Measurements from ENCODE around the gene FAM107B. TPM values are rescaled to one million over a fixed set of nuclear protein-coding genes. Genes with fewer than 3 reads are reported as not detected.
A peak's percentile ranks its signal among the peaks of the same experiment; 100 is the strongest.

FAM107B gene
- total RNA-seq, 1 donor = 30.0 TPM

DNA sequence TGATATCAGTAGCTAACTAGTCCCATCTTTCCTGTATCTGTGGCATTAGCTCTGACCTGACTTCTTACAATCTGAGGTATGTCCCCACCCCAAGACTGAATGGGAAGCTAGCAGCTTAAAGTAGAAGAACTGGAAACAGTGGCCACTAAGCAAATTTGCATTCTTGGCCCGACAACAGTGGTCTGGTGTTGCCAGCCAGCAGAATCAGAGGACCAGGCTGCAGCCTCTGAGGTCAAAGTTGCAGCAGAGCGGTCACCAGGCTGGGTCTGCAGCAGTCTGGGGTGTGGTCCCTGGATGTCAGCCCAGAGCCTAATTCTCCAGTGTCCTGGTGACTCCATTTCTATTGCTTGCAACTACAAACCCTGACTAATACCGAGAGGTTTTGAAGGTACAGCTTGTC, 26.3 kb downstream of the FAM107B start:
- no peaks in the 10 kb centered on the region for H3K36me3 ChIP-seq (ENCODE audit: insufficient read depth, low read length)
- no peak overlapping the region for H3K4me2 ChIP-seq (ENCODE audit: insufficient read depth, low read length)
- H4K20me1 ChIP-seq (ENCODE audit: insufficient read depth, low read length) = no peaks in the 10 kb centered on the region
- DNase-seq (ENCODE audit: insufficient read length, low spot score, missing footprints) = no peak
- no peak overlapping the region for H3K27ac ChIP-seq (ENCODE audit: low read depth, low read length)
- no peaks in the 10 kb centered on the region for H3K9me3 ChIP-seq (ENCODE audit: low read depth, low read length)
- H3K27me3 ChIP-seq (ENCODE audit: insufficient read depth, low read length) = peaks cover 5% of the 10 kb centered on the region
- no peak overlapping the region for H2AFZ ChIP-seq (ENCODE audit: low read length)
- H3K79me2 ChIP-seq (ENCODE audit: insufficient read depth, low read length) = no peaks in the 10 kb centered on the region
- TF ChIP-seq CTCF (IDR thresholded peaks at IDR 0.05; ENCODE audit: extremely low read depth, low read depth, low read length) = no peak
- H3K4me3 ChIP-seq (ENCODE audit: insufficient read depth, low read length) = no peak overlapping the region
- peaks cover 2% of the 10 kb centered on the region for H3K4me1 ChIP-seq (ENCODE audit: insufficient read depth, low read length)

GRCh38 chr10:14742815-14743214, 31.9 kb downstream of the FAM107B start:
- TF ChIP-seq CTCF (IDR thresholded peaks at IDR 0.05; ENCODE audit: extremely low read depth, low read depth, low read length) = no peak
- H2AFZ ChIP-seq (ENCODE audit: low read length) = no peak overlapping the region
- H3K4me1 ChIP-seq (ENCODE audit: insufficient read depth, low read length) = no peaks in the 10 kb centered on the region
- no peaks in the 10 kb centered on the region for H4K20me1 ChIP-seq (ENCODE audit: insufficient read depth, low read length)
- no peak overlapping the region for H3K4me3 ChIP-seq (ENCODE audit: insufficient read depth, low read length)
- H3K9me3 ChIP-seq (ENCODE audit: low read depth, low read length) = no peaks in the 10 kb centered on the region
- H3K36me3 ChIP-seq (ENCODE audit: insufficient read depth, low read length) = no peaks in the 10 kb centered on the region
- no peak overlapping the region for H3K27ac ChIP-seq (ENCODE audit: low read depth, low read length)
- no peaks in the 10 kb centered on the region for H3K79me2 ChIP-seq (ENCODE audit: insufficient read depth, low read length)
- H3K4me2 ChIP-seq (ENCODE audit: insufficient read depth, low read length) = no peak overlapping the region
- peaks cover 5% of the 10 kb centered on the region for H3K27me3 ChIP-seq (ENCODE audit: insufficient read depth, low read length)
- DNase-seq (ENCODE audit: insufficient read length, low spot score, missing footprints) = no peak

DNA sequence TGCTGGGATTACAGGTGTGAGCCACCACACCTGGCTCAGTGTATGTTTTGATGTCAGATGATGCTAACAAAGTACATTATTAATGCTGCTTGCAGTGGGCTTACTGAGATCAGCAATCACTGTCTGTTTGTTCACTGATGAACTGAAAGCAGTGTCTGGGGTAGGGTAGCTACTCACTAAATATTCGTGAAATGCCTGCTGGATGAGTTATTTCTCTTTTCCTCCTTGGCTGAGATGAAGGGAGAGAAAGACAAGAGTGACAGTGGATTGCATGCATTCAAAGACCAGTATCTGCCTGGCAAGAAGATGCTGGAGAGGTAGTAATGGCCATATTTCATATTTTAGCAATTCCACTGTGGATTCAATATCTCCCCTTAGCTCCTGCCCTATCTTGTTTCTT, 32.3 kb downstream of the FAM107B start:
- H3K27me3 ChIP-seq (ENCODE audit: insufficient read depth, low read length) = peaks cover 2% of the 10 kb centered on the region

GRCh38 chr10:14740684-14741247, 33.9 kb downstream of the FAM107B start:
- Histone ChIP-seq H3K4me2 (ENCODE audit: insufficient read depth, low read length) (no peak overlapping the region), H3K36me3 (ENCODE audit: insufficient read depth, low read length) (no peaks in the 10 kb centered on the region), H3K4me3 (ENCODE audit: insufficient read depth, low read length) (no peak overlapping the region), H4K20me1 (ENCODE audit: insufficient read depth, low read length) (no peaks in the 10 kb centered on the region), H3K79me2 (ENCODE audit: insufficient read depth, low read length) (no peaks in the 10 kb centered on the region), H3K27me3 (ENCODE audit: insufficient read depth, low read length) (no peaks in the 10 kb centered on the region), H3K27ac (ENCODE audit: low read depth, low read length) (no peak overlapping the region), H3K9me3 (ENCODE audit: low read depth, low read length) (no peaks in the 10 kb centered on the region), H2AFZ (ENCODE audit: low read length) (peak overlapping the region; percentile 14), H3K4me1 (ENCODE audit: insufficient read depth, low read length) (peaks cover 7% of the 10 kb centered on the region)
- no peak for DNase-seq (ENCODE audit: insufficient read length, low spot score, missing footprints)
- no peak for TF ChIP-seq CTCF (IDR thresholded peaks at IDR 0.05; ENCODE audit: extremely low read depth, low read depth, low read length)

More for the DNA sequence above, 32.3 kb downstream of the FAM107B start:
- Histone ChIP-seq H3K4me2 (ENCODE audit: insufficient read depth, low read length) (no peak overlapping the region), H3K4me3 (ENCODE audit: insufficient read depth, low read length) (no peak overlapping the region), H3K27ac (ENCODE audit: low read depth, low read length) (no peak overlapping the region), H3K4me1 (ENCODE audit: insufficient read depth, low read length) (no peaks in the 10 kb centered on the region), H3K9me3 (ENCODE audit: low read depth, low read length) (no peaks in the 10 kb centered on the region), H4K20me1 (ENCODE audit: insufficient read depth, low read length) (no peaks in the 10 kb centered on the region), H3K36me3 (ENCODE audit: insufficient read depth, low read length) (no peaks in the 10 kb centered on the region), H3K79me2 (ENCODE audit: insufficient read depth, low read length) (no peaks in the 10 kb centered on the region), H2AFZ (ENCODE audit: low read length) (no peak overlapping the region)
- DNase-seq (ENCODE audit: insufficient read length, low spot score, missing footprints) = no peak
- TF ChIP-seq CTCF (IDR thresholded peaks at IDR 0.05; ENCODE audit: extremely low read depth, low read depth, low read length) = no peak

Measured in osteoblast (primary cell).